Bronchial epithelial cell (primary cell): Measurements from ENCODE around the gene SALL3. TPM values are rescaled to one million over a fixed set of nuclear protein-coding genes. Genes with fewer than 3 reads are reported as not detected.

Source experiments
- DNase-seq: peaks from one replicate; pipeline ENCODE4 v3.0.0-alpha.2; 2010; ENCODE audit warnings: low read depth
- FAIRE-seq: peaks from 2 replicates; lab custom pipeline; 2011; peaks lifted over from hg19 to GRCh38; lab: Jason Lieb, UNC
- H3K27me3 ChIP-seq: 2 replicates; pipeline ENCODE4 v1.5.1; 2011; ENCODE audit warnings: low read length; ENCODE audit not compliant: control insufficient read depth, insufficient read depth
- H3K36me3 ChIP-seq: 2 replicates; pipeline ENCODE4 v1.5.1; 2011; ENCODE audit warnings: low read length; ENCODE audit not compliant: control insufficient read depth, insufficient read depth
- H3K4me3 ChIP-seq: 2 replicates; pipeline ENCODE4 v1.5.1; 2011; ENCODE audit warnings: mild to moderate bottlenecking, low read depth, low read length, control low read depth
- total RNA-seq: library from RNA; depleted of rRNA; stranded (reverse); fragments of >200 nt; gene quantifications from 2 replicates; pipeline ENCODE4 v1.2.1, GENCODE V29; 2014
- TF ChIP-seq, protein P1 (sequence below): IDR thresholded peaks from 2 replicates; pipeline ENCODE4 v1.5.1; 2011; ENCODE audit warnings: mild to moderate bottlenecking, moderate library complexity, low read length, control low read depth, inconsistent platforms; ENCODE audit not compliant: insufficient read depth, severe bottlenecking

SALL3 gene
- total RNA-seq, 1 donor from 2014 or later = not detected

DNA sequence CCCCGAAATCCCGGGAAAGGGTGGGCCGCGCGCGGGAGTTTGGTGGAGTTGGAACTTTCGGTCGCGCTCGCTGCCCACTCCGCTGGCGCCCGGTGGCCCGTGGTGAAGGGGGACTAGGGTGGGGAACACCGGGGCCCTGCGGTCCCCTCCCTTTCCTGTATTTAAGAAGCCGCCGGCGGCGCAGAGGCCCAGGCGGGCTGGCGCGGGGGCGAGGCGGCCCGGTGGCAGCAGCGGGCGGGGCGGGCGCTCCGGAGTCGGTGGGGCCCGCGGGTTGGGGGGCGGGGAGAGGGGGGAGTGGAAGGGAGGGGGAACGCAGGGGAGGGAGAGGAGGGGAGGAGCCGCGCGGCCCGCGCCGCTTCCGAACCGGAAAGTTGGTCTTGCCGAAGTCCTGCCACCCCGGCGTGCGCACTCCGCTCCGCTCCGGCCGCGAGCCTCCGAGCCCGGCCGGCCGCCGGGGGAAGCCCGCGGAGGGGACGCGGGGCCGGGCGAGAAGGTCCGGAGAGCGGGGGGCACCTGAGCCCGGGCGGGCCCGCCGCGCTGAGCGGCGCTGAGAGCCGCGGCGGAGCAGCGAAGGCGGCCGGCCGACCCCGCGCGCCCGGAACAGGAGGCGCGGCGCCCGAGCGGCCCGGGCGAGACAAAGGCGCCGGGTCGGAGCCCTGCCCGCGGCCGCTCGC lies 425 bp upstream of the SALL3 start:
- DNase-seq (no peak), FAIRE-seq (no peak)
- H3K36me3 ChIP-seq = no peaks in the 10 kb centered on the region
- no peak overlapping the region for H3K4me3 ChIP-seq
- peaks cover 45% of the 10 kb centered on the region for H3K27me3 ChIP-seq
- TF ChIP-seq, protein P1, sequence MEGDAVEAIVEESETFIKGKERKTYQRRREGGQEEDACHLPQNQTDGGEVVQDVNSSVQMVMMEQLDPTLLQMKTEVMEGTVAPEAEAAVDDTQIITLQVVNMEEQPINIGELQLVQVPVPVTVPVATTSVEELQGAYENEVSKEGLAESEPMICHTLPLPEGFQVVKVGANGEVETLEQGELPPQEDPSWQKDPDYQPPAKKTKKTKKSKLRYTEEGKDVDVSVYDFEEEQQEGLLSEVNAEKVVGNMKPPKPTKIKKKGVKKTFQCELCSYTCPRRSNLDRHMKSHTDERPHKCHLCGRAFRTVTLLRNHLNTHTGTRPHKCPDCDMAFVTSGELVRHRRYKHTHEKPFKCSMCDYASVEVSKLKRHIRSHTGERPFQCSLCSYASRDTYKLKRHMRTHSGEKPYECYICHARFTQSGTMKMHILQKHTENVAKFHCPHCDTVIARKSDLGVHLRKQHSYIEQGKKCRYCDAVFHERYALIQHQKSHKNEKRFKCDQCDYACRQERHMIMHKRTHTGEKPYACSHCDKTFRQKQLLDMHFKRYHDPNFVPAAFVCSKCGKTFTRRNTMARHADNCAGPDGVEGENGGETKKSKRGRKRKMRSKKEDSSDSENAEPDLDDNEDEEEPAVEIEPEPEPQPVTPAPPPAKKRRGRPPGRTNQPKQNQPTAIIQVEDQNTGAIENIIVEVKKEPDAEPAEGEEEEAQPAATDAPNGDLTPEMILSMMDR = no peak

DNA sequence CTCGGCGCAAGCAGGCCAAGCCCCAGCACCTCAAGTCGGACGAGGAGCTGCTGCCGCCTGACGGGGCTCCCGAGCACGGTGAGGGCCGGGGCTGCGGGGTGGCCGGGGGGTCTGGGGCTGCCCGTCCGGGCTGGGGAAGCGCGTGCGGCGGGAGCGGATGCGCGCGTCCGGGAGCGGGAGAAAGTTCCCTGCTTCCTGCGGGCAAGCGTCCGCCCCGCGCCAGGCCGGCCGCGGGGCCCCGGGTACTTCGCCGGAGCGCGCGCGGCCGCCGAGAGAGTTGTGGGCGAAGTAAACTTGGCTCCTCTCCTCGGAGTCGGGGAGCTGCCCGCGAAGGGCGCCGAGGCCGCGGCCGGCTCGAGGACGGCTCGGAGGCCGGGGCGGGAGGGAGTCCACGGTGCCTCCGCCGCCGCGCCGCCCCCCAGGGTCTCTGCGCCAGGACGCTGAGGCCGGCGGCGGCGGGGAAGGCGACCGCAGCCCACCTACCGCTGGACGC lies 707 bp downstream of the SALL3 start:
- Histone ChIP-seq H3K27me3 (peaks cover 42% of the 10 kb centered on the region), H3K4me3 (no peak overlapping the region), H3K36me3 (no peaks in the 10 kb centered on the region)
- no peak for FAIRE-seq
- DNase-seq = no peak
- TF ChIP-seq, protein P1 = no peak

DNA sequence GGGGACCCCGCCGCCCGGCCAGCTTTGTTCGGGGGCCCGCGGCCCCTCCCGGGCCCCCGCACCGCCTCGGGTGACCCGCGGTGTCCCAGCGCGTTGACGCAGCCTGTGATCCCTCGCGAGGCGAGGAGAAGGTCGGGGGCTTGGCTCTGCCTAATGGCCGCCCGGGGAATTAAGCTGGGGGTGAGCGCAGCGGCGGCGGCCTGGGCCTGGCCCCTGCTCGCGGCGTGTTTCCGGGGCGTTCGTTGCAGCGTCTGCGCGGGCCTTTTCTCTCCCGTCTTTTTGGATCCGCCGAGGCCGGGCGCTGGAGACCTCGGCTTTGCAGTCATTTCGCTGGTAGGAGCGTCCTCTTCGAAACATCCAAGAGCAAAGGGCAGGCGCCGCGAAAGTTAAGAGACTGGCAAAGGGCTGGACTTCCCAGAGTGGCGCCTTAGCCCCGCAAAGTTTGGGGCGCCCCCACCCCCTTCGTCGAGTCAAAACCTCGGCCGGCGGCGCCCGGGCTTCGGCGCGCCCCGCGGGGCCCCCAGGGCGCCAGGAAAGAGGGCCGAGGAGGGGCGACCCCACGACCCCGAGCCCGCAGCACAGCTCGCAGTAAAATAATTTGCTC lies 1.3 kb downstream of the SALL3 start:
- no peak for FAIRE-seq
- Histone ChIP-seq H3K36me3 (no peaks in the 10 kb centered on the region), H3K4me3 (no peak overlapping the region), H3K27me3 (peaks cover 46% of the 10 kb centered on the region)
- TF ChIP-seq, protein P1 = no peak
- DNase-seq = no peak

DNA sequence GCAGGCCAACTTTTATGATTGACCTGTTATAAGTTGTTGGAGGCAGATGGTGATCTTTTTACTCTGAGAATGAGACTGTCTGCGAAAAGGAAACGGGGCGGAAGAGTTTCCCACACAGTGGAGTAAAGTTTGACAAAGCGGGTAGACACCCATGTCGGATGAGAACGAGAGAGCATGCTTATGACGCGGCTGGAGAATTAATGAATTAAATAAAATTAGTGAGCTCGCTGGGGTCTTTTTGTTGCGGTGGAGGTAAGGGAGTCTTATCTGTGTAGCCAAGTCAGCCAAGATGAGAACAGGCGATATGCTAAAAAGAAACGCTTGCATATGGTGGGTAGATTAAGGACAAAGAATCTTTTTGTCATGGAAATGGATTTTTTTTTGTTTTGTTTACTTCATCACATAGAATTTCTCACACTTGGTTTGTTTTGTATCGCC lies 1.8 kb downstream of the SALL3 start:
- TF ChIP-seq, protein P1 = no peak
- FAIRE-seq (no peak), DNase-seq (no peak)
- no peaks in the 10 kb centered on the region for H3K36me3 ChIP-seq
- peaks cover 48% of the 10 kb centered on the region for H3K27me3 ChIP-seq
- H3K4me3 ChIP-seq = no peak overlapping the region

DNA sequence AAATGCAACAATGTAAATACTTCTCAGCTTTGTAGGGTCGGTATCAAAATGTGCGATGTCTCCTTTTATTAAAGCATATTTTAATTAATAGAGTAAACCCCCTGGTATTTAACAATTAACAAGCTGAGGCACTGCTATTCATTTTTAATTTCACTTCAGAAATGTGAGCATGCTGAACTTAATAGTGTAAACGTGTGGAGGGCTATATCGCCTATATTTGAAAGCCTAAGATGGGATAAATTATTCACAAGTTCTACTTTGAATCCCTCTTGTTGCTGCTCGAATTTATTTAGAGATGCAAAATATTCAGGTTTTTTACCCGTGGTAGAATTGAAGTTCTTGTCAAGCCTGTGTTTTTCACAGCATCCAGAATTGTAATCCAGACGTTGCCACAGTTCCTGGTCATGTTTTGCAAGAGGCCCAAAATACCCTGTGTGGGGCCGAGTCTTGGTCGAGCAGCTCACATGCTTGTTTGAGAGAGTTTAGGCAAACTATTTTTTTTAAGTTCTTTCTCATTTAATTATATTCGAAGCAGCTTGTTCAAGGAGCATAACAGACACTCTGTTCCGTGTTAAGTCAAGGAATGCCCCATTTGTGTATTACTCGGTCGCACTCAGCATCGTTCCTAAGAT lies 2.5 kb downstream of the SALL3 start:
- TF ChIP-seq, protein P1 = no peak
- DNase-seq = no peak
- H3K36me3 ChIP-seq = no peaks in the 10 kb centered on the region
- no peak overlapping the region for H3K4me3 ChIP-seq
- H3K27me3 ChIP-seq = peaks cover 45% of the 10 kb centered on the region
- FAIRE-seq = no peak
